HG03521 (cell line): Measurements from ENCODE around the gene CAP2.
"Not testable (repeated sequence)": the region's sequence is repeated elsewhere in the genome, so short reads cannot be mapped to it uniquely, and the experiment has no call there.

Experiments used
- ATAC-seq: cut with Tn5 transposase; IDR thresholded peaks from one replicate; pipeline ENCODE4 v1.9.1; 2021; ENCODE audit warnings: mild to moderate bottlenecking, moderate library complexity; ENCODE audit not compliant: unreplicated experiment

The CAP2 gene

GRCh38 chr6:17494919-17495318, 101.5 kb downstream of the CAP2 start:
- ATAC-seq = no peak

DNA sequence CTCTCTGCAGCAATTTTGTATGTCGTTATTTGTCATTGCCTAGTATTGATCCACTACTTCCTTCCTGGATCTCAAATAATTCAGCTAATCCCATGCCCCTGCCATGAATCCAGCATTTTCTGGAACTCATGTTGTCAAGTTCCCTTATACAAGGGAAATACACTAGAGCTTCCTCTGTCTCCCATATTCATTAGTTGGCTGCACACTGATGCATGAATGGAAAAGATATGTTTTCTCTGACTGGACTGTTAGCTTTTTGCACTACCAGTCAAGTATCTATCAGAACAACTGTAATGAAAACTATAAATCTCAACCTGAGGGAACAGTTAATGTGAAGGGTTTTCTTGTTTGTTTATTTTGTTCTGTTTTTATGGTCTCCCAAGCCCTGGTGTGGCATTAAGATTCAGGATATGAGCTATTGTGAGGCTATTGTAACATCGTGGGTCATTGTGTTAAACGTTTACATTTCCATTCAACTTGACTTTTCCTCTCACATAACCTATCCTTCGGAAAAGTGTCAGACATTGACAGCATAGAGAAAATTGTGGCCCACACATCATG, 104.2 kb downstream of the CAP2 start:
- ATAC-seq = no peak

GRCh38 chr6:17501442-17501841, 108.0 kb downstream of the CAP2 start:
- no peak for ATAC-seq

GRCh38 chr6:17501982-17502704, 108.7 kb downstream of the CAP2 start:
- no peak for ATAC-seq

DNA sequence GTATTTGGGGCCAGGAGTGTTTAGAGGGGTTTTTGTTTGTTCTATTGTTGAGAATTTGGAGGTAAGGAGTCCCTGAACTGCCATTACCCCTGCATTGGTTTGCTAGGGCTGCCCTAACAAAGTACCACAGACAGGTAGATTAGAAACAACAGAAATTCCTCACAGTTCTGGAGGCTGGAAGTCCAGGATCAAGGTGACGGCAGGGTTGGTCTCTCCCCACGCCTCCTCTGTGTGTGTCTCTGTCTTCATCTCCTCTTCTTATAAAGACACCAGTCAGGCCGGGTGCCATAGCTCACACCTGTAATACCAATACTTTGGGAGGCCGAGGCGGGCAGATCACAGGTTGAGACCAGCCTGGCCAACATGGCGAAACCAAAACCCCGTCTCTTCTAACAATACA, 109.7 kb downstream of the CAP2 start:
- ATAC-seq = no peak

DNA sequence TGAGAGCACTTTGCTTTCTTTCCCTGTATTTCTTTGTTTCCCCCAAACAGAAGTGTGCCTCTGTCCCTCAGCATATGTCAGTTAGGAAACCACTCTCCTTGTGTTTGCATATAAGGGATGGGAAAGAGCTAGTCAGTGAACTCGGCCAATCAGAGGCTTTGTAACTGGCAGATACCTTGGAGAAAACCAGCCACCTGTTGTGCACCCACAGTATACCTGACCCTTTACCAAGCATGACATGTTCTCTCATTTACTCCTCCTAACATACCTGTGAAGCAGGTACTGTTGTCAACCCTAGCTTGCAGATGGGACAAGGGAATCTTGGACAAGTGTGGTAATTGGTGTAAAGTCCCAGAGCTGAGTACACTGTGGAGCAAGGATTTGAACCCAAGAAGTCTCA, 110.6 kb downstream of the CAP2 start:
- no peak for ATAC-seq

DNA sequence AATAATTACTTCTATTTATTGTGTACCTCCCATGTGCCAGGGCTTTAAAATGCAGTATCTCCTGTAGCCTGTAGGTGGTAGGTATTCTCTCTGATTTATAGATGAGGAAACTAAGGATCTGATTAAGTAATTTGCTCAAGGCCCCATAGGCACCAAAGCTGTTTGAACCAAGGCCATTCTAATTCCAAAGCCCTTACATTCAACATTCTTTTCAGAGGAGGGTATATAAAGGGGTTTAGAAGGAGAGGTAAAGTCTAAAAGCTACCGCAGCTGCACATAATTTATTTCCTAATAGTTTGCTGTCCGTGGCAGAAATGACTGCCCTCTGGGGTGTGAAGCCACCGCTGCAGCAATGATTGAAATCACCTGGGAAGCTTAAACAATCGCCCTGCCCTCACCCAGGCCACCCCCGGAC, 111.7 kb downstream of the CAP2 start:
- ATAC-seq = no peak

GRCh38 chr6:17505767-17506280, 112.4 kb downstream of the CAP2 start:
- ATAC-seq = no peak

DNA sequence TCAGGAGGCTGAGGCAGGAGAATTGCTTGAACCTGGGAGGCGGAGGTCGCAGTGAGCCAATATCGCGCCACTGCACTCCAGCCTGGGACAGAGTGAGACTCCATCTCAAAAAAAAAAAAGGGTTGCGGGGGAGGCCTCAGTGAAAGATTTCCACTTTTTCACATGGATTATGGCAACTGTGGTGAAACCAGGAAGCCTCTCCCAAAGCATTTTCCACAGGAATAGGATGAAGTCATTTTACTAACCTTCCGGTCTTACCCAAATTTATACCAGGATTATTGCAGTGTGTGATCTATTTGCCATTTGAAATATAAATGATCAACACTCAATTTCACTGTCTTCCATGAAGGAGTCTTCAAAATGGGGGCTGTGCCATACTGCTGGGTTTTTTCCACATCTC, 113.1 kb downstream of the CAP2 start:
- ATAC-seq = no peak

GRCh38 chr6:17506962-17507361, 113.6 kb downstream of the CAP2 start:
- ATAC-seq = no peak

GRCh38 chr6:17511084-17511483, 117.7 kb downstream of the CAP2 start:
- no peak for ATAC-seq

DNA sequence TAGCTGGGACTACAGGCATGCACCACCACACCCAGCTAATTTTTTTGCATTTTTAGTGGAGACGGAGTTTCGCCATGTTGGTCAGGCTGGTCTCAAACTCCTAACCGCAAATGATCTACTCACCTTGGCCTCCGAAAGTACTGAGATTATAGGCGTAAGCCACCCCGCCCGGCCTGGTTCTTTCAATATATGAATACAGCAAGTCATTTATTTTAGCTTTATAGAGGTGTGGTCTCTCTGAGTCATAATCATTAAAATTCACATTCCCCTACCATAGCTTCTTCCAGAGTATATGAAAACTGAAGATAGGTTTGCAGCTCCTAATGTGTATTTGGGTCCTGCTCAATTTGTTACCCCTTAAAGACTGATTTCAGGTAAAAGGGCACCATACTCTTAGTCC, 118.2 kb downstream of the CAP2 start:
- no peak for ATAC-seq

DNA sequence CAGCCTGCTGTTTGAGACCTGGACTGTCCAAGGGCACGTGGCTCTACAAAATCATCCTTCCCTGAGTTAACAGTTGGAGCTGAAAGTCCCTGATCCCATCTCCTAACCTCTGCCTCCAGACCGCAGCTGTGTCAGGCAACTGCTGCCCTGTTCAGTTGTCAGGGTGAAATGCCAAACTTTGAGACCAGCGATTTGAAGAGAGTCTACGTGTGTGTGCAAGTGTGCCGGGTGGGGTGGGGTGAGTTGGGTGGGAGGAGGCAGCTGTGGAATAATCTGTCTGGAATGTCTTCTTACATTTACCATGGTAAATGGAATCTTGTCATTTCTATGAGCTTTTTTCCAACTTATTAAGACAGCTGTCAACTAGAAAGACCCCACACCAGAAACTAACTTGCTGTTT, 125.7 kb downstream of the CAP2 start:
- no peak for ATAC-seq

- no peak for ATAC-seq
Measured at GRCh38 chr6:17525637-17526036, 132.2 kb downstream of the CAP2 start.

- ATAC-seq = no peak
Measured at GRCh38 chr6:17527076-17527475, 133.7 kb downstream of the CAP2 start.

DNA sequence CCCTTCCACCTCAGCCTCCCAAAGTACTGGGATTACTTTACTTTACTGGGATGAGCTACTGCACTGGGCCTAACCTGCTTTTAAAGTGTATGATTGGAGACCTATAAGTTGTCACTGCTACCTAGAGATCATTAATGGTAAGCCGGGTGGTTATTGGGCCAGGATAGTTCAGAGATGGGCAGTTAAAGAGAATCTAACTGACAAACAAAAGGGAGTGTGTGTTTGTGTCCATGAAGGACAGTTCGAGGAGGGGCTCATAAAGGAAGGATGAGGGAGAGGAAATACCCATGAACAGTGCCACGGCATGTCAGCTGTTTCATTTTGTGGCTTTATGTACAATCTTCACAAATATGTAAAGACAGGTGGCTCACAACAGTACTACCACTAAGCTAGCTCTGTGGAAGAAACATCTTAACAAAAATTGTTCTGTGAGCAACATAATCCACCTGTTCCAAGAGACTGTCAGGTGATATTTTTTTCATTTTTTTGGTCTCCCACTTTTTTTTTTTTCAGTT, 137.0 kb downstream of the CAP2 start:
- ATAC-seq = no peak

GRCh38 chr6:17536586-17536985, 143.2 kb downstream of the CAP2 start:
- no peak for ATAC-seq

DNA sequence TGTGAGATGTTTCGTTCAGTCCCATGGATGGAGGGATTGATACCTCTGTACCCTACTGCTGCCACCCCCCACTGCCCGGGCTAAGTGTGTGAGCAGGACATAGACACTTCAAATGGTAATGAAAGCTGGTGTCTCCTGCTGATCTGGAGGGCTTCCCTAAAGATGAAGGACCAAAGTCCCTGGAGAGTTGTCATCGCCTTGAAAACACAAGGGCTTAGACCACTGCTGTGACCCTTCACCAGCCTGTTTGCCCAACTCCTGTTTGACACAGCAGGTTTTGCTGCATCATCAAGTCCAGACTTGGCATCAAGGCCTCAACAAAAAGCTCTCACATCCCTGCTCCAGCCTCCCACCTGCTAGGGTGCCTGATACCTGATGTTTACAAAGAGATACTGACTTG, 148.8 kb downstream of the CAP2 start:
- no peak for ATAC-seq

DNA sequence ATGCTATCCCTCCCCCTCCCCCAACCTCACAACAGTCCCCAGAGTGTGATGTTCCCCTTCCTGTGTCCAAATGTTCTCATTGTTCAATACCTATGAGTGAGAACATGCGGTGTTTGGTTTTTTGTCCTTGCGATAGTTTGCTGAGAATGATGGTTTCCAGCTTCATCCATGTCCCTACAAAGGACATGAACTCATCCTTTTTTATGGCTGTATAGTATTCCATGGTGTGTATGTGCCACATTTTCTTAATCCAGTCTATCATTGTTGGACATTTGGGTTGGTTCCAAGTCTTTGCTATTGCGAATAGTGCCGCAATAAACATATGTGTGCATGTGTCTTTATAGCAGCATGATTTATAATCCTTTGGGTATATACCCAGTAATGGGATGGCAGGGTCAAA, 152.3 kb downstream of the CAP2 start:
- ATAC-seq = not testable (repeated sequence)

- no peak for ATAC-seq
Measured at GRCh38 chr6:17551383-17551958, 158.1 kb downstream of the CAP2 start.

DNA sequence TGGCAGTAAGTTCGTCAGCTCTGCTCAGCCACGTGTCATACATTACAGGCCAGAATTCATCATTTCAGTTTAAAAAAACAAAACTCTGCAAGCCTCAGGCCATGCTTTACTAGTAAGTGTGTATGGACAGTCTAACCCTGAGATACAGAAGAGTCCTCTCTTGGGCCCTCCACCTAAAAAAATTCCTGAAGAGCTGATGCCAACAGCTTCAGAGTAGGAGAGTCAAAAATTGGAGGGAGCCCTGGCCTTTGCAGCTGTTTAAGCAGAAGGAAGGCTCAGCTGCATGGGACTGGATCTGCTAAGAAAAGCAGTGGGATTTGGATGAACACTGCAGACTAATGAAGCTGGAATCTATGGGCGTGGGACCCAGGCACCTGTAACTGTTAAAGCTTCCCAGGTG, 159.5 kb downstream of the CAP2 start:
- no peak for ATAC-seq

GRCh38 chr6:17556014-17556413, 162.6 kb downstream of the CAP2 start:
- no peak for ATAC-seq
